ENCODE data around the gene FOSL2. TPM values are rescaled to one million over a fixed set of nuclear protein-coding genes. Genes with fewer than 3 reads are reported as not detected.
A peak's percentile ranks its signal among the peaks of the same experiment; 100 is the strongest.

Gene FOSL2
- total RNA-seq, 4 donors from 2014 or later: 298 to 370 (median 337) TPM

DNA sequence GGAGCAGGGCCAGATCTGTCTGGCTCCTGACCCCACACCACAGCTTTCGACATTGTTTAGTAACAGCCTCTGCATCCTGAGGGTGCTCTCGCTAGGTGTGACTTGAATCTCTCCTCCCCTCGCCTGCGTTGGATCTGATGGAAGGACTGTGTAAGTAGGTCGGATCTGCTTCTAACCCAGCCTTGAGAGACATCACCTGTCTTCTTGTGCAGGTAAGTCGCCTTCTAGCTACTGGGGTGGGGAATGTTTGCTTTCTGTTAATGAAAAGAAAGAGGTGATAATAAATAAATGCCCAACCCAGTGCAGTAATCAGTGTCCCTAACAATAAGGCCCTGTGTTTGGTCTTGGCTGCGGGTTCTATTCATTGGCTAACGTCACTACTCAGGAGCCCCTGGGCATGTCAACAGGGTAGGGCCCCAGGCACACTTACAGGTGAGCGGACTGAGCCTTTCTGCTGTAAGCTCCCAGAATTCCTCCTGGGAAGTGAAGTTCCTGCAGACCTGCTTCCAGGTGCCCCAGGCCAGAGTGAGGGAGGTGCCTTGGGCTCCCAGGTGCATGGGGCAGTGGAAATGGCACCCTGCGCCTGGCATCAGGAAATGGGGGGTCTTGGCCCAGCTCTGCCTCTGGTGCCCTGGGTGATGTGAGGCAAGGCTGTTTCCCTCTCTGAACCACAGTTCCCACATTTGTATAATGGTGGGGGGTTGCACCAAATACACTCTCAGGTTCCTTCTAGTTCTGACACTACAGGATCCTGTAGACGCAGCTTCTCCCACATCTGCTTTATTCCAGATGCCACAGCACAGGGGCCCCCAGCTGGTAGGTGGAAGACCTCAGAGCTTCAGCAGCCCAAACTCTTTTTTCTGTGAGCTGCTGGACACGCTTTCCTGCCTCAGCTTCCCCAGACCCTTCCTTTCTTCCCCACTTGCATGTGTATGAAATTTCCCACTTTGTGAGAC lies 11.2 kb upstream of the FOSL2 start:
- no peaks in the 10 kb centered on the region for H3K27me3 ChIP-seq
- WGBS: 86% methylated on average over 11 of the region's 12 CpGs
- H3K9me3 ChIP-seq: no peaks in the 10 kb centered on the region
- no peak for DNase-seq (ENCODE audit: low spot score in 2 of 2)
- H3K4me3 ChIP-seq: no peak overlapping the region
- H3K4me1 ChIP-seq: peaks cover 53% of the 10 kb centered on the region
- no peaks in the 10 kb centered on the region for H3K36me3 ChIP-seq
- no peak overlapping the region for H3K27ac ChIP-seq
- no peak for TF ChIP-seq POLR2AphosphoS5 (IDR thresholded peaks at IDR 0.05)
- TF ChIP-seq, protein P1, sequence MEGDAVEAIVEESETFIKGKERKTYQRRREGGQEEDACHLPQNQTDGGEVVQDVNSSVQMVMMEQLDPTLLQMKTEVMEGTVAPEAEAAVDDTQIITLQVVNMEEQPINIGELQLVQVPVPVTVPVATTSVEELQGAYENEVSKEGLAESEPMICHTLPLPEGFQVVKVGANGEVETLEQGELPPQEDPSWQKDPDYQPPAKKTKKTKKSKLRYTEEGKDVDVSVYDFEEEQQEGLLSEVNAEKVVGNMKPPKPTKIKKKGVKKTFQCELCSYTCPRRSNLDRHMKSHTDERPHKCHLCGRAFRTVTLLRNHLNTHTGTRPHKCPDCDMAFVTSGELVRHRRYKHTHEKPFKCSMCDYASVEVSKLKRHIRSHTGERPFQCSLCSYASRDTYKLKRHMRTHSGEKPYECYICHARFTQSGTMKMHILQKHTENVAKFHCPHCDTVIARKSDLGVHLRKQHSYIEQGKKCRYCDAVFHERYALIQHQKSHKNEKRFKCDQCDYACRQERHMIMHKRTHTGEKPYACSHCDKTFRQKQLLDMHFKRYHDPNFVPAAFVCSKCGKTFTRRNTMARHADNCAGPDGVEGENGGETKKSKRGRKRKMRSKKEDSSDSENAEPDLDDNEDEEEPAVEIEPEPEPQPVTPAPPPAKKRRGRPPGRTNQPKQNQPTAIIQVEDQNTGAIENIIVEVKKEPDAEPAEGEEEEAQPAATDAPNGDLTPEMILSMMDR (IDR thresholded peaks at IDR 0.05): no peak
- no peak for TF ChIP-seq EP300 (IDR thresholded peaks at IDR 0.05)
- TF ChIP-seq POLR2A (IDR thresholded peaks at IDR 0.05): no peak

DNA sequence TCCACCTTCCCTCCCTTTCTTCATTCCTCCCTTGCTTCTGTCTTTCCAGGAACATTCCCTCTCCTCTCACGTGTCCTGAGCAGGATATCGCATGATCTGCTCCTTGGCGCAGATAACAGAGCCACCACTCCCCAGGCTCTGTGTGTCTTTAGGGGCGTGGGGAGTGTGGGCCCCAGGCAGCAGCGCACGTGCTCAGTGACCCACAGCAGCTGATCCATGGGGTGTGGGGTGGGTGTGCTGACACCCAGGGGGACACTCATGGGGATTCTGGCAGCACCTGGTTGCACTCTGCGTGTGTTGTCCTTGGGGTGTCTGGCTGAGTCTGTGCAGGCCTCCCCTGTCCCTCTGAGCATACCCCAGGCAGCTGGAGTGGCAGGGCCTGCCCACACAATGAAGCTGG lies 9.9 kb upstream of the FOSL2 start:
- no peak for DNase-seq (ENCODE audit: low spot score in 2 of 2)
- Histone ChIP-seq H3K9me3 (no peaks in the 10 kb centered on the region), H3K27ac (no peak overlapping the region), H3K36me3 (no peaks in the 10 kb centered on the region), H3K27me3 (no peaks in the 10 kb centered on the region), H3K4me3 (no peak overlapping the region), H3K4me1 (peaks cover 41% of the 10 kb centered on the region)
- TF ChIP-seq EP300 (IDR thresholded peaks at IDR 0.05): no peak
- TF ChIP-seq POLR2A (IDR thresholded peaks at IDR 0.05): no peak
- TF ChIP-seq, protein P1 (IDR thresholded peaks at IDR 0.05): no peak
- TF ChIP-seq POLR2AphosphoS5 (IDR thresholded peaks at IDR 0.05): no peak
- WGBS: 58% methylated on average over 6 of the region's 7 CpGs

DNA sequence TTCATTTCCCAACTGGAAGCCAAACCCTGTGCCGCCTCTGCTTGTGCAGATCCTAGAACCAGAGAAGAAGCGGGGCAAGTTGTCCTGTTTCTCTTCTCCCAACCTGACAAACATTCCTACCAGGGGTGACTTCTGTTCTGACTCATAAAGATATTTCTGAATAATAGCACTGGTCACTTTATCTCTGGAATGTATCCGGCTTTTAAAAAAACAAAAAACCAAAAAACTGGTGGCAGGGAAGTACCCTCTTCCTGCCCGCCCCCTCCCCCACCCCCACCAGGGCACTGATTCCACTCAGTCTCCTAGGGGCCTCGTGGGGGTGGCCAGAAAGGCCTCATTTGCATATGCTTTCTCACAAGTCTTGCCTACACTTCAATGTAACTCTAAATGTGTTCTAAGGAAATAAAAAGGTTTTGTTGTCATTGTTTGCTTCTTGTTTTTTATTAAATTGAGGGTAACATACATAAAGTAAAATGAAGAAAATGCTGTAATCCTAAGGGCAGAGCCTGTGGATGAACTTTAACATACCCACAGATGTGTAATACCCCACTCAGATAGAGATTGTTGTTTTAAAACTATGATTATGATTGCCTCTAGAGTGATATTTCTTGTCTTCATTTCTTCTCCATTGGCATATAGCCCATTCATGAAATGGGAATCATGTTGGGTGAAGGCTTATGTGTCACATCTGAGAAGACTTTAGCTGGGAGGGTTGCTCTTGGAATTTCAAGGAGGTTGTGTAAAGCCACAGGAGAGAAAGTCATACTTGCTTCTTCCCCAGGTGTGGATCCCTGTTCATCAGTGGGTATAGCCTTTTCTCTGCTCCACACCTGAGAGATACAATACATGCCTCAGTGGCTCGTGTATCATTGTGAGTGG lies 5.3 kb upstream of the FOSL2 start:
- no peak for DNase-seq (ENCODE audit: low spot score in 2 of 2)
- H3K9me3 ChIP-seq: no peaks in the 10 kb centered on the region
- H3K4me3 ChIP-seq: no peak overlapping the region
- no peak overlapping the region for H3K27ac ChIP-seq
- WGBS: 83% methylated on average over 6 of the region's 6 CpGs
- TF ChIP-seq, protein P1 (IDR thresholded peaks at IDR 0.05): no peak
- TF ChIP-seq EP300 (IDR thresholded peaks at IDR 0.05) (no peak), POLR2A (IDR thresholded peaks at IDR 0.05) (no peak), POLR2AphosphoS5 (IDR thresholded peaks at IDR 0.05) (no peak)
- H3K27me3 ChIP-seq: no peaks in the 10 kb centered on the region
- peaks cover 28% of the 10 kb centered on the region for H3K4me1 ChIP-seq
- no peaks in the 10 kb centered on the region for H3K36me3 ChIP-seq

DNA sequence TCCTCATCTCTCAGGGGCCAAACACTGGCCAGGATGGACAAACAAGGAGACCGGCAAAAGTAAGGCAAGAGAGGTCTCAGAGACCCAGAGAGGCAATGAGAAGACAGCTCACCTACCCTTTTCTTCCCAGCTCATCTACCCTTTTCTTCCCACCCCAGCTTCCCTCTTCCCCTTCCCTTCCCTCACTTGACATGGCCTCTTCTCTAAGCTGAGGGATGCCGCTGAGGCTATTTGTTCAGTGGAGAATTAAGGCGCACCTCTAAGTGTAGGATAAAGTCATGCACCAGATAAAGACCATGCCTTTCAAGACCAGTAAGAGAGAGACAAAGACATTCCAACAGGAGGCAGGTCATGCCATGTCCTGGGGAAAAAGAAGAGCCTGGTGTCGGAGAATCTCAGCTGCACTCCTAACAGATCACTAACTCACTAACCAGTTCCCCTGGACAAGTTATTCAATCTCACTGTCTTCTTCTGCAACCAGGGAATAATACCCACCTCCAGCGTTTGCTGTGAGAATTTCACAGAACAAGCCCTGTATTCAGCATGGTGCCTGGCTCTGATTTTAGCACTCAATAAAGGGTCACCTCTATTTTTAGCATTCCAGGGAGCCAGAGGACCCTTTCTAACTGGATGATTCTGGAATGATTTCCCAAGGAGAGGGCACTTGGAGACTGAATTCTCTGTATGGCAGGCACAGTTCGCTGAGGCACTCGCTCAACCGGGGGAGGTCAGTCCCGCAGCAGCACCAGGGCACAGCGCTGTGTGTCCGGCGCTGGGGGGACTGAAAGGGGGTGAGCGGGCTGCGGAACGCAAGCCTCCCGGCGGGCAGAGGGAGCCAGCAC lies 3.0 kb upstream of the FOSL2 start:
- no peaks in the 10 kb centered on the region for H3K9me3 ChIP-seq
- peak overlapping the region; percentile 99 for H3K27ac ChIP-seq
- peak overlapping the region; percentile 97 for H3K4me3 ChIP-seq
- peaks cover 20% of the 10 kb centered on the region for H3K4me1 ChIP-seq
- DNase-seq (ENCODE audit: low spot score in 2 of 2): no peak
- H3K36me3 ChIP-seq: no peaks in the 10 kb centered on the region
- TF ChIP-seq POLR2AphosphoS5 (IDR thresholded peaks at IDR 0.05): peak in 1 of 3 donors; percentile 62
- TF ChIP-seq POLR2A (IDR thresholded peaks at IDR 0.05): no peak
- TF ChIP-seq EP300 (IDR thresholded peaks at IDR 0.05): no peak
- WGBS: 32% methylated on average over 10 of the region's 17 CpGs
- H3K27me3 ChIP-seq: no peaks in the 10 kb centered on the region

DNA sequence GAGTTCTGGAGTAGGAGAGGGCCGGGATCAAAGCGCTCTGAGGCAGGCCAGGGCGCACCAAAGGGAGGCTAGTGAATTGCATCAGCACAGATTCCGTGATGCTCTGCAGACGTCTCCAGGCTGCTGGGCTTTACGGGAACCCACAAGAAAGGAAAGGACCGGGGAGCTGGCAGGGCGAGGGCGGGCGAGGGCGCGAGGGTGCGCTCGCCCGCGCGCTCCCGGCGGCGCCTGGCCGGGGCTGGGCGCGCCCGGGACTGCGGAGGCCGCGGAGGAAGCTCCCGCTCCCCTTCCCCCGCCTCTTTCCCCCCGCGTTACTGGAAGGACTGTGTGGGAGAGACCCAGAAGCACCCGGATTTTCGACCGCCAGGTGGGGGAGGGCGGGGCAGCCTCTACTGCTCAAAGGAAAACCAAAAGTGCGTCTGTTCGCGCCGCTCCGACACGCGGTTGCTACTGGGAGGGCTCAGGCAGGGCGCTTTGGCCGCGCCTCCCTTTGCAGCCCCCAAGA lies 2.4 kb upstream of the FOSL2 start:
- Histone ChIP-seq H3K27ac (peak overlapping the region; percentile 99), H3K4me1 (peaks cover 20% of the 10 kb centered on the region), H3K4me3 (peak overlapping the region; percentile 97), H3K36me3 (no peaks in the 10 kb centered on the region), H3K27me3 (no peaks in the 10 kb centered on the region), H3K9me3 (no peaks in the 10 kb centered on the region)
- 0% methylated on average over 35 of the region's 45 CpGs for WGBS
- peak; percentile 94 to 96 for DNase-seq (ENCODE audit: low spot score in 2 of 2)
- TF ChIP-seq POLR2A (IDR thresholded peaks at IDR 0.05) (peak in 1 of 2 donors; percentile 52), EP300 (IDR thresholded peaks at IDR 0.05) (peak; percentile 59), POLR2AphosphoS5 (IDR thresholded peaks at IDR 0.05) (peak in 2 of 3 donors; percentile 39 to 55)
- TF ChIP-seq, protein P1 (IDR thresholded peaks at IDR 0.05): peak in 1 of 2 donors; percentile 16
